Thoracic aorta (tissue), 2 donors: Measurements from ENCODE around the gene VGF. TPM values are rescaled to one million over a fixed set of nuclear protein-coding genes. Genes with fewer than 3 reads are reported as not detected.

Experiments
- ATAC-seq: fragments of 150-250 bp; one replicate; pipeline ENCODE4 v1.8.0; 2017; ENCODE audit warnings: low read depth; ENCODE audit not compliant: insufficient number of reproducible peaks, low FRiP score
- DNase-seq: peaks from one replicate; pipeline ENCODE4 v3.0.0-alpha.2; 2020; ENCODE audit warnings: low spot score
- H3K27ac ChIP-seq, 2 donors: fragments of 200-600 bp; sonication (generic); 1 replicate in 1 of 2; 2 replicates in 1 of 2; pipeline ENCODE4 v1.5.1; 2016; ENCODE audit warnings: mild to moderate bottlenecking in 2 of 2, moderate library complexity in 2 of 2
- H3K27me3 ChIP-seq: fragments of 200-600 bp; sonication (generic); replicated peaks from 2 replicates; pipeline ENCODE4 v1.6.0; 2016; ENCODE audit warnings: mild to moderate bottlenecking; ENCODE audit not compliant: insufficient read depth
- H3K36me3 ChIP-seq: fragments of 200-600 bp; sonication (generic); one replicate; pipeline ENCODE4 v1.5.1; 2016
- H3K4me1 ChIP-seq, 2 donors: fragments of 200-600 bp; sonication (generic); 1 replicate in 1 of 2; 2 replicates in 1 of 2; pipeline versions ENCODE4 v1.5.1 to v1.6.0; 2016; ENCODE audit warnings: low read depth in 2 of 2, mild to moderate bottlenecking in 1 of 2; ENCODE audit not compliant: control insufficient read depth in 1 of 2
- H3K4me3 ChIP-seq: fragments of 200-600 bp; sonication (generic); 2 replicates; pipeline ENCODE4 v1.5.1; 2016; ENCODE audit warnings: mild to moderate bottlenecking
- H3K9me3 ChIP-seq: fragments of 200-600 bp; sonication (generic); 2 replicates; pipeline ENCODE4 v1.5.1; 2016
- total RNA-seq, 2 donors: library from RNA; depleted of rRNA; stranded (reverse); fragments of >200 nt; gene quantifications; one replicate each; pipeline versions ENCODE4 v1.1.0 to v1.2.3, GENCODE V29; 2016
- TF ChIP-seq, protein P1 (sequence below): fragments of 200-600 bp; sonication (generic); IDR thresholded peaks from one replicate; pipeline ENCODE4 v1.5.1; 2019; ENCODE audit warnings: antibody characterized with exemption

VGF gene
- total RNA-seq, 2 donors from 2014 or later, result not detected

DNA sequence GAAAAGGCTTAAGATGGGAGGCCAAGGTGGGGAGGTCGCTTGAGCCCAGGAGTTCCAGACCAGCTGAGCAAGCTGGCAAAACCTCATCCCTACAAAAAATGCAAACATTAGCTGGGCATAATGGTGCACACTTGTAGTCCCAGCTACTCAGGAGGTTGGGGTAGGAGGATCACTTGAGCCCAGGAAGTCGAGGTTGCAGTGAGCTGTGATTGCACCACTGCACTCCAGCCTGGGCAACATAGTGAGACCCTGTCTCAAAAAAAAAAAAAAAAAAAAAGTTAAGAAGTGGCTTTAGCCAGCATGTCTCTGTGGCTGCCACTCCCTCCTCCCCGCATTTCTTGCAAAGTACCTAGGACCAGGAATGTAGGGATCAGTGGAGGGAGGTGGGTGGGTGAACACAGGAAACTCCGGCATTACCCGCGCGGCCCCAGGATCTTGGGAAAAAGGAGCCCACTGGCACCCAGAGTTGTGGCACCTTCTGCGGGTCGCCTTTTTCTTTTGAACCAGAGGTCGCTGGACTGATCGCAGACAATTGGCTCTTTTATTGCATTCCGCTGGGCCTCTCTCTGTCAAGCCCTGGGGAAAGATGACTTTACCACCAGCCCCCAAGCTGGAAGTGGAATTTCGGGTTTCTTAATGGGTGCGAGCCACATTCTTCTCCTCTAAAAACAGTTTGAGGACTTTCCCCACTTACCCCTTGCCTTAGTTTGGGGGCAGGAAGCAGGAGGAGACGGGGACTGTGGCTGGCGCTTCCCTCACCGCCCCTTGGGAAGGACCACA, 3.5 kb downstream of the VGF start:
- TF ChIP-seq, protein P1, sequence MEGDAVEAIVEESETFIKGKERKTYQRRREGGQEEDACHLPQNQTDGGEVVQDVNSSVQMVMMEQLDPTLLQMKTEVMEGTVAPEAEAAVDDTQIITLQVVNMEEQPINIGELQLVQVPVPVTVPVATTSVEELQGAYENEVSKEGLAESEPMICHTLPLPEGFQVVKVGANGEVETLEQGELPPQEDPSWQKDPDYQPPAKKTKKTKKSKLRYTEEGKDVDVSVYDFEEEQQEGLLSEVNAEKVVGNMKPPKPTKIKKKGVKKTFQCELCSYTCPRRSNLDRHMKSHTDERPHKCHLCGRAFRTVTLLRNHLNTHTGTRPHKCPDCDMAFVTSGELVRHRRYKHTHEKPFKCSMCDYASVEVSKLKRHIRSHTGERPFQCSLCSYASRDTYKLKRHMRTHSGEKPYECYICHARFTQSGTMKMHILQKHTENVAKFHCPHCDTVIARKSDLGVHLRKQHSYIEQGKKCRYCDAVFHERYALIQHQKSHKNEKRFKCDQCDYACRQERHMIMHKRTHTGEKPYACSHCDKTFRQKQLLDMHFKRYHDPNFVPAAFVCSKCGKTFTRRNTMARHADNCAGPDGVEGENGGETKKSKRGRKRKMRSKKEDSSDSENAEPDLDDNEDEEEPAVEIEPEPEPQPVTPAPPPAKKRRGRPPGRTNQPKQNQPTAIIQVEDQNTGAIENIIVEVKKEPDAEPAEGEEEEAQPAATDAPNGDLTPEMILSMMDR, result no peak
- Histone ChIP-seq H3K4me1 (peaks cover 26 to 35% of the 10 kb centered on the region in 2 donors), H3K4me3 (no peak overlapping the region), H3K27me3 (peaks cover 10% of the 10 kb centered on the region), H3K36me3 (peaks cover 22% of the 10 kb centered on the region), H3K9me3 (no peaks in the 10 kb centered on the region), H3K27ac (no peak overlapping the region)
- no peak for DNase-seq
- ATAC-seq, result no peak

DNA sequence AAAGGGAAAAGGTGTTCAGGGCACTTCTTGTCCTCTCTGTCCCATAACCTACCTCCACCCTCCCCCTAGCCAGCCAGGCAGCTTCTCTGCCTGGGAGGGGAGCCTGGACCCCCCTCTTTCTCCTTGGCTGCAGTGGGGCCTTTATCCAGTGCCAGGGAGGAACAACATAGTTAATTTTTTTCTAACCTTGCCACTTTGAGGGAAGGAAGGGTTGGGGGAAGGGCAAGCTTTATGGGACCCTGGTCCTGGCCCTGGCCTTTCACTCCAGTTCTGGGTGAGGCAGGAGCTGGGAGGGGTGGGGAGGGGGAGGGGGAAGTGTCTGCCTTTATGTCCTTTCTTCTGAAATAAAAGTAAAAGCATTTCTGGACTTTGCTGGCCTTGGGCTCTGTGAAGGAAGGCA, 4.5 kb downstream of the VGF start:
- Histone ChIP-seq H3K36me3 (peaks cover 22% of the 10 kb centered on the region), H3K27me3 (peaks cover 10% of the 10 kb centered on the region)
- no peak for ATAC-seq

DNA sequence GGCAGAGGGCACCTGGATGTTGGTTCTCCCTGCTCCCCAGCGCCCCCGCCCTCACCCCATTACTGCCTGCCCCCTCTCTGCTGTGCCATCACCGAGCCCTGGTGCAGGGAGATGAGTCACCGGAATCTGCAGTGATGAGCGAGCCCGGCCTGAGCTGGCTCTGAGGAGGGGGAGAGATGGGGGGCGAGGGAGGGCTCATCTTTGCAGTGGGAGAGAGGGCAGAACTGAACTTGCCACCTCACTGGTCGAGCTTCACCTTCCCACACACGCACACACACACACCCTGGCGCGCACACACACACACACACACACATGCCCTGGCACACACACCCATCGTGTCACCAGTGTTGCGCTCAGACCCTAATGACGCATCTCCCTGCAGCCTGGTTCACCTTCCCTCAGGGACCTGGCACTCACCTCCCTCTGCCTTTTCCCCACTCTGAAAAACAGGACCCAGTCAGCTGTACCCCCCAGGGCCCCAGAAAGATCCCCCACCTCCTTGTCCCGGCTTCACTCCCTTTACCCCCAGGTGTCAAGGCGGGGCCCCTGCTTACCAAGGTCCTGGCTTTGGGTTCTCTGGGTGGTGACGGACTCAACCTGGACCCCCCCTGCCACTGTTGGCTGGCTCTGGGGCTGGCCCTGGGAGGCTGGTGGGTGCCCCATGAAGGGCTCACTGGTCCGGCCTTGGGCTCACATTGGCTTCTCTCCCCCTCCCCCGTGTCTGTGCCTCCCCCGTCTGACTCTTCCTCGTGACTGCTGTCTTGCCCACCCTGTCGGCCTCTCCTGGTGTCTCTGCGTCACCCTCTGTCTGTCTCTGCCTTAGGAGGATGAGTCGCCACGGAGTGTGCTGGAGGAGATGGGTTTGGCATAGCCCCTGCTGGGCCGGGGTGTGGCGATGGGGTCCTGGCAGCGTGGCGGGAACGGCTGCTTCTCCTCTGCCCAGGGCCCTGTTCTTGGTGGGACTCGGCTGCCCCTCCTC, 5.4 kb downstream of the VGF start:
- Histone ChIP-seq H3K4me1 (peaks cover 22 to 31% of the 10 kb centered on the region in 2 donors), H3K36me3 (peaks cover 22% of the 10 kb centered on the region), H3K27me3 (peaks cover 9% of the 10 kb centered on the region), H3K27ac (no peak overlapping the region), H3K4me3 (no peak overlapping the region), H3K9me3 (no peaks in the 10 kb centered on the region)
- DNase-seq, result no peak
- TF ChIP-seq, protein P1, result no peak
- no peak for ATAC-seq

More for the DNA sequence above, 4.5 kb downstream of the VGF start:
- Histone ChIP-seq H3K9me3 (no peaks in the 10 kb centered on the region), H3K4me3 (no peak overlapping the region), H3K27ac (no peak overlapping the region), H3K4me1 (peaks cover 25 to 34% of the 10 kb centered on the region in 2 donors)
- DNase-seq, result no peak
- TF ChIP-seq, protein P1, result no peak

DNA sequence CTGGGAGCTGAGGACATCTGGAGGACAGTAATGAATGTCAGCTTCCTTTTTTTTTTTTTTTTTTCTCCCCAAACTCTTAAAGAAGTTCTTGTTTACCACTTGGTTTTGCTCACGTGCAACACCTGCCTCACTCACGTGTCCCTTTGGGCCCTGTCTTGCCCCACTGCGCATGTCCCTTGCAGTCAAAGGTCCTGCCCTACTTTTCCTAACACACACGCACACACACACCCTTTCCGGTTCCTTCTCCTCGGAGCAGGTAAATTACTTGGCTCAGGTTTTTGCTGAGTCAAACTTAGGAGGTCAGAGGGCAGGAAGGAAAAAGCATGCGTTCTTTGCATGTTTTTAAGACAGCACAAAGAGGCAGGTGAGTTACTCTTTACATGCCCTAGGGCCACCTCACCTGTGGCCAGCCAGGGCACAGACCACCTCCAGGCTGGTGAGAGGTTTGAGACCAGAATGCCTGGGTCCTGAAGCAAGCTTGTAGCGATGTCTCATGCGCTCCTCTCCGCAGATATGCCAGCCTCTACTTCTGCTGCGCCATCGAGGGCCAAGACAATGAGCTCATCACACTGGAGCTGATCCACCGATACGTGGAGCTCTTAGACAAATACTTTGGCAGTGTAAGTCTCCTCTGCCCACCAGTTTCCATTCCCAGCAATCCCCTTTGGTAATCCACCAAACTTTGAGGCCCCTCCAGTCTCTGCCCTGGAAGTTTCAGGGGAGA, 8.3 kb downstream of the VGF start:
- Histone ChIP-seq H3K9me3 (no peaks in the 10 kb centered on the region), H3K36me3 (peaks cover 22% of the 10 kb centered on the region), H3K4me3 (no peak overlapping the region), H3K4me1 (peaks cover 5 to 12% of the 10 kb centered on the region in 2 donors), H3K27ac (no peak overlapping the region), H3K27me3 (no peaks in the 10 kb centered on the region)
- ATAC-seq, result no peak
- no peak for DNase-seq
- TF ChIP-seq, protein P1, result no peak
